NOMO-1 treated with DMSO at 0.1 percent for 48 hours (cell line): ENCODE data around the gene HSPA9.

ENCODE experiments used
- DNase-seq: peaks from one replicate; lab custom pipeline; 2025; ENCODE audit not compliant: unreplicated experiment; lab: John Stamatoyannopoulos, UW

Gene HSPA9

DNA sequence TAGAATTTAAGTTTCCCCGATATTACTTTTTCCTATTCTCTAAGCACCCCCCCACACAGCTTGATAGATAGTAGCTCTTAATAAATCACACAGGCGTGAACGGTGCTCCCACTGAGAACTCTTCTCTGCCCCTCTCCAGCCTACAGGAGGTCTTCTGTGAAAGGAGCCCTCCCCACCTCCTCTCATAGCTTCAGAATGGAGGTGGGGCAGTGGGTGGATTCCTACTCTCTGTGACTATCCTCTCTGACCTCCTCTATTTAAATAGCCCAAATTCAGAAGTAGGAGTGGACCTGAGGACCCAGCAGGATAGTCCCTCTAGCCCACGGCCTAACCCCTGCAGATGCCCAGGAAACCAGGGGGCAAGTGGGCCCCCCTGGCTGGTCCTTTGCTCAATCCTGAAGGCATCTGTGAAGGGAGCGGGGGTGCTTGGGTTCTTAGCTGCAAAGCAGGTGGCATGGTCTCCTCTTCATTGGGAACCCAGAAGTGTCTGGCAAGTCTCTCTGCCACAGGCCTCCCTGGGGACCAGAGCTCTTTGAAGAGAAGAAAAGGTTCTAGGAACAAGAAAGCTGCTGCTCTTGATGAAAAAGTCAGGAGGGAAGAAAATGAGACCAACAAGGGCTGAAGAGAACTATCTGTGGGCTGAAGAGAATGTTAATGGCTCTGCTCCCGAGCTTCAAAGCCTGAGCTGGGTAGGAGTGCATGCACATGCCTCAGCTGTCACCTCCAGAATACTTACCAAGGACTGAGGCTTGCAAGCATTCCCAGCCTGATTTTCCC, 21.1 kb upstream of the HSPA9 start:
- DNase-seq, result no peak

DNA sequence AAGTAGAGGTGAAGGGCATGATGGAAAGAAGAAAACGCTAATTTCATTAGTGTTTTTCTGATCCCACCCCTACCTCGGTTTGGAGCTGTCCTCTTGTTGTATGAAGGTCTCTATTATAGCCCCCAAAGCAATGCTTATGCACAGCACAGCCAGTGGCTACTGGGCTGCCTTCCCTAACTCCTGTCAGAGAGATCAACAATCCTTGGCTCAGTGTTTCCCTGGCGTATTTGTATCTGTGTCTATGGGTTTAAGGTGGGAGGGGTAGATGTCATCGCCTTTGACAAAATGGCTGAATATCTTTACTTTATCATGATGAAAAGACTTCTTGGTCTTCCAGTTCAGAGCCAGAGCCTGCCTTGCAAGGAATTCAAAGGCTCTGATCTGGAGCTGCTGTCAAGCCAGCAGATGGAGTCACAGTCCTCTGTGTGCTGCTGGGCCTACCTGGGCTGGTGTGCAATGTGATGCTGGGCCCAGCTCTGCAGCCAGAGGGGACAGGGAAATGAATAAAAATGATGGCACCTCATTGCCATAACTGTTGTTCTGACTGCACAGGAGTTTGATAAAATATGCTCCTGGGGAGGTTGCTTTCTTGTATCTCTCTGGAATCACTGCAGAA, 20.1 kb upstream of the HSPA9 start:
- no peak for DNase-seq

DNA sequence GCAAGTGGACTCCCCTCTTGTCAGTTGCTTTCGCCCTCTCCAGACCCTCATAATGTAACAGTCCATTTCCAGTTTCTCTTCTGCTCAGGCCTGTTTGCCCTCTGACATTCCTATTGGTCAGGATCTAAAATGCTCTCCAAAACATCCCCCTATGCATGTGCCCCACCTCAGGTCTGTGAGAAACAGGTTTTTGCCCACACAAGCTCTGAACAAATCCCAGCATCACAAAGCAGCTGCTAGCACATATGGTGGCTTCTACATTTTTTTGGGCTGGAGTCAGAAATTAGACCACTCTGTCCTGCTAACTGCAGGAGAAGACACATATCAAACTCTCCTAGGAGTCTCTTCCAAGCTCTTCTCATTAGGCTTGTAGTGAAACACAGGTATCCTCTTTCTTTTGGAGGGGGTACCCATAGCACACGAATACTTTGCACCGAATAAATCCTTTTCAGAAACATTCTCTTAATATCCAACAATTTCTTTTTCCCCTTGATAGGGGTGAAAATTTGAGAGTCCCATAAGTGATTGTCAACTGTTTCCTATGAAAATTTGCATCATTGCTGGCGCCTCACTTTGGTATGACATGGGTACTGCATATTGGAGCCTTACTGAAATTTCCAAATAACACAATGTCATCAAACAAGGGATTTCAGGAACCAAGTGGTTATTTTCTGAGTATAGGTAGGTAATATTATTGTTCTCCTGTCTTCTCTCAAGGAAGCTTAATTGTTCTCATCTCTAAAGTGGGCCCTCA, 19.3 kb upstream of the HSPA9 start:
- DNase-seq, result no peak

DNA sequence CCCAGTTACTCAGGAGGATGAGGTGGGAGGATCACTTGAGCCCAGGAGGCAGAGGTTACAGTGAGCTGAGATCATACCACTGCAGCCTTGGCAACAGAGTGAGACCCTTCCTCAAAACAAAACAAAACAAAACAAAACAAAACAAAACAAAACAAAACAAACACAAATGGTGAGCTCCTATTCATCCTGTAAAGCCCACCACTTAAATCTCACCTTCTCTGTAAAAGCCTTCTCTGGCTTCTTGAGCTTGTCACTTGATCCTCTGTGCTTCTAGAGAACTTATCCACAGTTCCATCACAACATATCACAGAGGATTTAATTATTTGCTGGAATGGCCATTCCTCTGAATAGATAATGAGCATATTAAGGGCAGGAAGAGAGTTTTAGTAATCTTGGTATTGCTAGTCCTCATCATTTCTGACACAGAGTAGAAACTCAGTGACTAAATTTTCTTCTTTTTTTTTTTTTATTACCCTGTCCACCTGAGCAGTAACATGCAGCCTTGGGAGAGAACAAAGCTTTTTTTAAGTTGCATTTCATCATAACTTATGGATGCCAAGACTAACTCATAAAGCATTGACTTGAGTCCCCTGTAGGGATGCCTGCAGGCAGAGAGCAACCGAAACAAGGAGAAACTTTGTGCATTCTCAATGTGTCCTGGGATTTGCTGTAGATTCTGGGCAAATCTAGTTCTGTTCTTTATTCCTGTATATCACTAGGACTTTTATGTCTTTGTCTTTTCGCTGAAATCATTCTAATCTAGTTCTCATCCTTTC, 13.0 kb upstream of the HSPA9 start:
- no peak for DNase-seq

DNA sequence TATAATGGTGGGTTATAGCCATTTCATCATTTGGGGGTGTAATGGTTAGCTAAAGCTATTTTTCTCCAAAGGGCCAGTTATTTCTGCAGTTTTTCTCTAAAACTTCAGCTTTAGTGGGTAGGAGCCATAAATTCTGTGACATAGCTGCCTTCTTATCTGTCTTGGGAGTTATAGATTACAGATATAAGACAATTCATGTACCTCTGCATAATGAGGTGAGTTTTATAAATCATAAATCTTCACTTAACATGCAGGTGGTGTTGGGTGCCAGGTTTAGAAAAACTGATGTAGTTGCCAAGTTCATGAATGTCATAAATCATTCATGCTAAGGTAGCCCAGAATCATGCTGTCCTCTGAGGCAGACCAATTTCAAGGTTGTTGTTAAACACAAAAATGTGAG, 10.0 kb upstream of the HSPA9 start:
- DNase-seq, result no peak

DNA sequence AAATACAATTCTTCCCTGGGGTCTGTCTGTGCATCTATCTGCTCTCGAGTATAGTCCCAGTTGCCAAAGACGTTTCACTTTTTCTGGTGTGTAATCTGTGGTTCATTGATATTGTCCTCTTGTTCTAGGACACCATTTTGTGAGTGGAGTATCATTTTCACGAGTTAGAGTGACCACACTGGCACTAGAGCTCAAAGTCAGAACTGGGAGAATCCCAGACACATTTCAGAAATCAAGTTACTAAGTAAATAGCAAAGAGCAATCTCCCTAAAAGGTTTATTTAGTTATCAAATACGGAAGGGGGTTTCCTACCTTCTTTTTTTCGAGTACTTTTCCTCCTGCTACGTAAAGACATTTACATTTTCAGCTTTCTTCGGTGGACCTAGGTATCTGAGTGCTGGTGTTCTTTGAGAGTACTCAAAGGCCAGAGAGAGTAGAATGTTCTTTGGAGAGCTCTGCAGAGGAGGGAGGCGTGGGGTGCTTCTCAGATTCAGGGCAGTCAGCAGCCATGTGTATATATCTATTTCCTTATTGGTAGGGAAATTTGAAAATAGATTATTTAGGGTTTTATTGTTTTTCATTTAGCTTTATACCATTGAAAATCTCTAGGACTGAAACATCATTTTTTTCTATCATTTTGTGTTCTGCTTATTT, 8.9 kb upstream of the HSPA9 start:
- no peak for DNase-seq

DNA sequence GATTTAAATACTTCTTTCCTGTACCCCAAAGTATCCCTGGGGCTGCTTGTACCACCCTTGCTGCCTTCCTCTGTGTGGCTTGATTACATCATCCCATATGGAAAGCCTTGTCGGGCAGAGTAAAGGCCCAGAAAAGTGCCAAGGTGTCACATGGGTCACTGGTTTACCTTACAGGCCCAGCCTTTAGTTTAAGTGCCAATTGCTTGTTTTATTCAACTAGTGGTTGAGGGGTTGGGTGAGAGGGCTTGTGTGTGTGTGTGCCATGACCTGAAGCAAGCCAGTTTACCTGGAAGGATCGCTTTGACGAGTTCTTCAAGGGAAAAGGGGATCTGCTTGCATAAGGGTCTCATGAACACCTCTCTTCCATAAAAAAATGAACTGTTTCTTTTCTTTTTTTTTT, 7.8 kb upstream of the HSPA9 start:
- DNase-seq, result no peak

DNA sequence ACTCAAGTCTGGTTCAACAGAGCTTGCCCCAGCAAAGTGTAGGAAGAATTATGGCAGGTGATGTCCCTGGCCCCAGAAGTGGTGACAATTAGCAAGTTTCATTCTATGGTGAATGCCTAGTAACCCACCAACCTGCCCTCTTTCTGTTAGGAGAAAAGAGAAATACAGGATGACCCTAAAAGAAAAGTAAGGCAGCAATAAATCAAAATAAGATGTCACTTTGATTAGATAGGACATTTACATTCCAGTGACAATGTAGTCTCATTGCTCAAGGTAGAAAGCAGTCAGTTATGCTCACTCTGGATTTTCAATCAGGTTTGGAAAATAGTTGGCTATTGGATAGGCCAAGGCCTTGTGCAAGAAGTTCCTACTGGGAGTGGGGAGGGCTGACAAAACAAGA, 5.6 kb upstream of the HSPA9 start:
- no peak for DNase-seq

DNA sequence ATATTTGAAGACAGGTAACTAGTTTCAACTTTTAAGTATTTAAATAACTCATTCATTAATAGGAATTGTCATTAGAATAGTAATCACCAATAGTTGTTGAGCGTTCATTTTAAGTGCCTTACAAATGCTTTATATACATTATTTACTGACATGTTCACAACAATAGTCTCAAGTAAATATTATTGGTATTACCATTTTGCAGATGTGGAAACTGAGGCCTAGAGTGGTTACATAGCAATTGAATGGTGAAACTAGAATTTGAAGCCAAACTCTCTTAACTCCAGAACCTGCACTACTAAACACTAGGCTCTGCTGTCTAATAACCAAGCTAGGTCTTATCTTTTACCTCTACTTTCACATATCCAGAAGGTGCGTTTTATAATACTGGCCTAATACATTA, 4.8 kb upstream of the HSPA9 start:
- no peak for DNase-seq

DNA sequence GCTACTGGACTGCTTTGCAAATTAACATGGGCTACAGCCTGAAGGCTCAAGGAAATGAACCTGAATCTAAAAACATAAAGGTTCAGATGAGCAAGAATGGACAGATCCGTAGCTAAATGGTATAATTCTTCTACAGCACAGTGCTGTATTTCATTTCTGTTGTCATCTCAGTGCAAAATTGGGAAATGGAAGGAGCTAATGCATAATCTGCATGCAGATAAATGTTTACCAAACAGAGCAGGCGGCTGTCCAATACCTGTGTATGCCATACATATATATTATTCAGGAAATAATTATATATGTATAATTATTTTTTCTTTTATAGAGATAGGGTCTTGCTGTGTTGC, 4.3 kb upstream of the HSPA9 start:
- no peak for DNase-seq

DNA sequence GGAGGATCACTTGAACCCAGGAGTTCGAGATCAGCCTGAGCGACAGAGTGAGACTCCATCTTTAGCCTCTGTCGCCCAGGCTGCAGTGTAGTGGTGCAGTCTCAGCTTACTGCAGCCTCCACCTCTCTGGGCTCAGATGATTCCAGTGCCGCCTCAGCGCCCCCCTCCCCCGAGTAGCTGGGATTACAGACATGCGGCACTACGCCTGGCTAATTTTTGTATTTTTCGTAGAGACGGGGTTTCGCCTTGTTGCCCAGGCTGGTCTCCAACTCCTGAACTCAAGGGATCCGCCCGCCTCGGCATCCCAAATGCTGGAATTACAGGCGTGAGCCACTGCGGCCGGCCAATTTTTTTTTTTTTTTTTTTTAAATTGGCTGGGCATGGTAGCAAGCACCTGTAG, 2.3 kb upstream of the HSPA9 start:
- DNase-seq, result no peak

DNA sequence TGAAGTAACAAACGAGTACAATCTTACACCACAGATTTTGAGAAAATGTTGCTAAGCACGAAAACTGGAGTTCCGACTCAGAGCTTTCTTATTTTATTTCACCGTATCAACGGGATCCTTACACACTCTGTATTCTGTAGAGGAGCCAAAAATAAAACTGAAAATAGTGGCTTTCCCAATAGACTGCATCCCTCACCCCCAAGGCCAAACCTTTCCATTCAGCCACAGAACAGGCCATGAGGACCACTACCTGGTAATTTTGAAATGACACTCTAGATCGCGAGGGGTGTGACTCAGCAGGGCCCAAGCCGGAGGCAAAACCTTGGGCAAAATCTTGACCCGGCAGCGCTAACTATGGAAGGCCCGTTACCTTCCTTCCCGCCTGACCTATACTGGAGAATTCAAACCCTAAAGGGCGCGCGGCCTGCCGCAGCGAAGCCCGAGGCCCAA, 432 bp downstream of the HSPA9 start:
- peak; percentile 42 for DNase-seq

DNA sequence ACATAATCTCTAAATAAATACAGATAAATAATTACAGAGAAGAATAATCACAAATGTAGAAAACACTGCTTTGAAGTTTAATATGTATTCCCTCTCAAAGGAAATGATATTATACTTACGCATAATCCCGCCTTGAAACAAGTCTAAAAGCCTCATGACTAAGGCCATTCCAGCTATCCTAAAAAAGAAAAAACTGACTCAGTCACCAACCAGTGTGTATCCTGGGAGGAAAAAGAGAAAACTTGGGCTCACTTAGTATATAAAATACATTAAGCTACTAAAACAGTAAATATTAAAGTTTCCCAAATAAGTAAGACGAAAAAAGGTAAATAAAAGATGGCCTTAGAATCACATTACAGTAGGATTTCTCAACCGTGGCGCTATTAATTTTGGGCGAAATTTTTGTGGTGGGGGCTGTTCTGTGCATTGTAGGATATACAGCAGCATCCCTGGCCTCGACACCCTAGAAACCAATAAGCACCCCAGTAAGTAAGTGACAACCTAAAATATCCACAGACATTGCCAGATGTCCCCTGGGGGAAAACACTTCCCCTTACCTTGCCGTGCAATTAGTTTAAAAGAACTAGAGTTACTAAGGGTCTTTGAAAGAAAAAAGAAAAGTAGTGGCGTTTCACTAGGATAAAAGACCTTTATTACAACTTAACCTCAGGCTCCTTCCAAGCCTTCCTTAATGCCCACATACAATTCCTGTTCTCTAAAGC, 1.1 kb downstream of the HSPA9 start:
- no peak for DNase-seq

DNA sequence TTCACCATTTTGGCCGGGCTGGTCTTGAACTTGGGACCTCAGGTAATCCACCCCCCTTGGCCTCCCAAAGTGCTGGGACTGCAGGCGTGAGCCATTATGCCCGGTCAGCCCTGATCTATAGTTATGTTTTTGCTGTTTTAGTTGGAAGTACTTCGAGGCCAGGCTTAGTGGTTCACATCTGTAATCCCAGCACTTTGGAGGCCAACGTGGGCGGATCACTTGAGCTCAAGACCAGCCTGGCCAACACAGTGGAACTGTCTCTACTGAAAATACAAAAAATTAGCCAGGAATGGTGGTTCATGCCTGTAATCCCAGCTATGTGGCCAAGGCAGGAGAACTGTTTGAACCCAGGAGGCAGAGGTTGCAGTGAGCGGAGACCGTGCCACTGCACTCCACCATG, 2.0 kb downstream of the HSPA9 start:
- no peak for DNase-seq

DNA sequence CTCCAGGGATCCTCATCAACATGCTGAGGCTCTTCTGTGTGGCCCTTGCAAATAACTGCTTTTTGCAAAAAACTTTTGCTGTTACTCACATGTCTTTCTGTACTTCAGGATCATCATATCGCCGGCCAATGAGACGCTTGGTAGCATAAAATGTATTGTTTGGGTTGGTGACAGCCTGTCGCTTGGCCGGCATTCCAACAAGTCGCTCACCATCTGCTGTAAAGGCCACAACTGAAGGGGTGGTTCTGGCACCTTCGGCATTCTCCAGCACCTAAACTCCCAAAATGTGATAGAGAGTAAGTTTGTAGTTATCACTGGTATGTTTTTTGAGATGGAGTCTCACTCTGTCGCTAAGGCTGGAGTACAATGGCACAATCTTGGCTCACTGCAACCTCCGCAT, 4.3 kb downstream of the HSPA9 start:
- no peak for DNase-seq

DNA sequence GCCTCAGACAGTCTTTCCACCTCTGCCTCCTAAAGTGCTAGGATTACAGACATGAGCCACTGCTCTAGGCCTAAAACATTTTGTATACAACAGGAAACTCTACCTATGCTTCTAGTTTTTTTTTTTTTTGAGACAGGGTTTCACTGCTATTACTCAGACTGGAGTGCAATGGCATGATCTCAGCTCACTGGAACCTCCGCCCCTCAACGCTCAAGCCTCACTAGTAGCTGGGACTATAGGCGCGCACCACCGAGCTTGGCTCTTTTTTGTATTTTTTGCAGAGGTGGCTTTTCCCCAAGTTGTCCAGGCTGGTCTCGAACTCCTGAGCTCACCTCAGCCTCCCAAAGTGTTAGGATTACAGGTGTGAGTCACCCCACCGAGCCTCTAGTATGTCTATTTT, 5.4 kb downstream of the HSPA9 start:
- DNase-seq, result no peak

DNA sequence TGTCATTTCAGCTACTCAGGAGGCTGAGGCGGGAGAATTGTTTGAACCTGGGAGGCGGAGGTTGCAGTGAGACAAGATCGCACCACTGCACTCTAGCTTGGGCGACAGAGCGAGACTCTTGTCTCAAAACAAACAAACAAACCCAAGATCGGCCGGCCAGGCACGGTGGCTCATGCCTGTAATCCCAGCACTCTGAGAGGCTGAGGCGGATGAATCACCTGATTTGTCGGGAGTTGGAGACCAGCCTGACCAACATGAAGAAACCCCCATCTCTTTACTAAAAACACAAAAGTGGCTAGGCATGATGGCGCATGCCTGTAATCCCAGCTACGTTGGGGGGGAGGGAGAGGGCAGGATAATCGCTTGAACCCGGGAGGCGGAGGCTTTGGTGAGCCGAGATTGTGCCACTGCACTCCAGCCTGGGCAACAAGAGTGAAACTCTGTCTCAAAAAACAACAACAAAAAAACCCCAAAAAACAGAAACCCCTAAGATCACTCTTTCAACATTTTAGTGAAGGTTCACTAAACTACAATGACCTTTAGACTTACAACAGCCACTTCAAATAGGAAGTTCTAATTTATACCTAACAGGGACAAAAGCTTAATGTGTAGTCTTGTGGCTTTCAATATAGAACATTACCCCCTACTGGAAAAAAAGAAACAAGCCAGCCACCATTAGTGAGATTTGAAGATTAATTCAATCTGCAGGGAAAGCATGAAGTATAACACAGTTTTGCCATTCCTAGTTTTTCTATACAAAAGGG, 7.0 kb downstream of the HSPA9 start:
- no peak for DNase-seq

DNA sequence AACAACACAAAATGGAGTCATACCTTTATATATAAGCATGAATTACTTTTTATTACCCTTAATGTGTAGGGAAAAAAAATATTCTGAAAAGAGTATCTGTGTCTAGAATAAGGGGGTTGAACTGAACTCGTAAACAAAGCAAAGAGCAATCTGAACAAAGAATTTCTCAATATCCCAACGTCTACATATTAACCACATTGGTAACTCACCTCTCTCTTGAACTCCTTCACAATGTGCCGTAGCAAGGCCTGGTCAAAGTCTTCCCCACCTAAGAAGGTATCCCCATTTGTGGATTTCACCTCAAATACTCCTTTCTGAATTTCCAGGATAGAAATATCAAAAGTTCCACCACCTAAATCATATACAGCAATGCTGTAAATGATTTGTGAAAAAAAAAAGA, 8.4 kb downstream of the HSPA9 start:
- no peak for DNase-seq

DNA sequence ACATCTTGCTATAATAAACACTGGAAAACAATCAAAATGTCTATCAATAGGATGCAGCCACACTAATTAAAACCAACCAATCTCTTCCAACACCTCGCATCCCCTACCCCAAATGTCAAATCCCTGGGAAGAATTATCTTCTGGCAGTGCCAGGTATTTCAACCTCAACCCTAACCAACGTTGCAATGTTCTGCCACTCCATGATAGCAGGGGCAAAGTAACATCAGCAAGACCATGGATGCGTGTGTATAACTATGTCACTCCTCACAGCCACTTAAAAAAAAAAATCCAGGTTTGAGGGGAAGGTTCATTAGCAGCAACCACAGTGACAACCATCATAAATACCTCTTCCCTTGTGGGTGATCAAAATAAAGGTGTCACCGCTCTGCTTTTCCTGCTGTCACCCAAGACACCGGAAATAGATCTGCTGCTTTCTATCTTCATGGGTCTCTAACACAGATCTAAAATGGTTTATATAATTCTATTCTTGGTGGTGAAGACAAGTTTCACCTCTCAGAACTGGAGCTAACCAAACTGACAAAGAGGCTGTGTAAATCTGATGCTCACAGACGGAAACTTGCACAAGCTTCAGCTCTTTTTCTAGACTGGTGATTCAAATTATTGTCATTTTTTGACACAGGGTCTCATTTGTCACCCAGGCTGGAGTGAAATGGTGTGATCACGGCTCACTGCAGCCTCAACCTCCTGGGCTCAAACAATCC, 9.9 kb downstream of the HSPA9 start:
- DNase-seq, result no peak
